ENCODE measurements around the gene NDRG2. TPM values are rescaled to one million over a fixed set of nuclear protein-coding genes. Genes with fewer than 3 reads are reported as not detected.
"Not testable (repeated sequence)": the region's sequence is repeated elsewhere in the genome, so short reads cannot be mapped to it uniquely, and the experiment has no call there.

Gene NDRG2
- total RNA-seq, 2 experiments from 2014 or later, result 10.4 to 11.0 TPM

DNA sequence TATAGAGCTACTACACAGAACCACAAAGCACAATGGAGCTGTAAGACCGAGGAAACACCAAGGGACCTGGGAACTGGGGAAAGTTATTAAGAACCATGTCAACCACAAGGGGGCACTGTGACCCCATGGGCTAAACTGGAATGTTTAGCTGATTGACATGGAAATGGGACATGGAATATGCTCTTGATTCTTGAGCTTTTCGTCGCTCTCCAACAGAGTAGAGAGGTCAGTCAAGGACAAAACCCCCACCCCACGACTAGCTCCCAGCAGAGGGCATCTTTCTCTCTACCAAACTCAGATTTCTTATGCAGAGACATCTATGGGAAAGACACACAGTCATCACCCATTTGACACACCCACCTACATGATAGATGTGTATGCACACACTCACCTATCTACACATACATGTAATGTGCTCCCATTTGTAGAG is 10.1 kb downstream of the NDRG2 start:
- ChIA-PET POLR2A (interaction anchor here (0.8 kb wide), 1 partner anchor 89 kb away, joined by 3 read pairs; no protein-coding TSS in a partner anchor), CTCF (interaction anchor here (0.6 to 8.5 kb wide), 36 partner anchors 8 to 505 kb away, joined by 3 to 92 read pairs (median 5); partner anchors contain the start of genes ARHGEF40, RNASE13, RNASE8 and SLC39A2)
- peaks cover 21% of the 10 kb centered on the region for H3K27me3 Mint-ChIP-seq
- peak; percentile 83 for DNase-seq
- no peak overlapping the region for H3K4me3 Mint-ChIP-seq
- no peak overlapping the region for H3K27ac Mint-ChIP-seq
- peaks cover 3% of the 10 kb centered on the region for H3K36me3 Mint-ChIP-seq (ENCODE audit: low read depth)
- no peaks in the 10 kb centered on the region for H3K4me1 Mint-ChIP-seq
- H3K9me3 Mint-ChIP-seq, result no peaks in the 10 kb centered on the region

DNA sequence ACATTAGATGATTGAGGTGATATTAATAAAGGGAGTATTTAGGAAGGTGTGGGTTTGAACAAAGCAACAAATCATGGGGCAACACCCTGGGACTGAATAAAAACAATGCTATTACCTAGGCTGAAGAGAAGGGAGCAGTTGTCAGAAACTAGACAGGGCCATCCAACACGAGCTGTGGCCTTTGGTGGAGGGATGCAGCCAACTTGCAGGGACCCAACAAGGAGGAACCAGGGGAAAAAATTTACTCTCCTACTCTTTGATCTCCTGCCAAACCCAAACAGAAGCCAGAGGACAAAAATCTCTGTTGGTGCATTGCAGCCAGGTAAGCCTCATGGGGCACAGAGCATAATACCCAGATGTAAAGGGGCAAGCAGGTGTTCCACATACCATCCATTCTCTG is 13.7 kb downstream of the NDRG2 start:
- ChIA-PET POLR2A (no interaction called here), CTCF (interaction anchor here (1.1 to 8.5 kb wide), 3 partner anchors 14 to 91 kb away, joined by 3 to 92 read pairs (median 11); partner anchors contain the start of gene TMEM253)
- Mint-ChIP-seq H3K27ac (no peak overlapping the region), H3K36me3 (ENCODE audit: low read depth) (no peaks in the 10 kb centered on the region), H3K9me3 (no peaks in the 10 kb centered on the region), H3K4me1 (no peaks in the 10 kb centered on the region), H3K27me3 (peaks cover 21% of the 10 kb centered on the region), H3K4me3 (no peak overlapping the region)
- DNase-seq, result no peak

DNA sequence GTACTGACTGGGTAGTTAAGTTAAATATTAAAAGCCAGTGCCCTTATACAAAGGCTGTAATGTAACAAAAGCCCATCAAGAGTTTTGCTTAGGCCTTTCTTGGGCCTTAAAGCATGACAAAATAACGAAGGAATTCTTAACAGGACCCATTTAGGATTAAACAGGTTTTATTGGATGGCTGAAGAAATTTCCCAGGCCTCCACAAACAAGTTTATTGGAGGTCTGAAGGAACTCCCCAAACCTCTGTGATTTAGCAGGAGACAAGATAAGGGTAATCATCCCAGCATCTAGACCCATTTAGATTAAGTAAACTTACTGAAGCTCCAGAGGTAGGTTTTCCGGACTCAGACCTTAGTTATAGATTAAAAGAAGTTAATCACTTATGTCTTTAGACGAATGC is 15.1 kb downstream of the NDRG2 start:
- H3K9me3 Mint-ChIP-seq; H3K4me1 Mint-ChIP-seq; DNase-seq; POLR2A ChIA-PET; H3K27ac Mint-ChIP-seq; H3K36me3 Mint-ChIP-seq (ENCODE audit: low read depth); H3K4me3 Mint-ChIP-seq: not testable (repeated sequence)
- CTCF ChIA-PET, result interaction anchor here (1.0 to 1.8 kb wide), 3 partner anchors 12 to 94 kb away, joined by 3 to 4 read pairs (median 3); no protein-coding TSS in a partner anchor
- peaks cover 21% of the 10 kb centered on the region for H3K27me3 Mint-ChIP-seq

DNA sequence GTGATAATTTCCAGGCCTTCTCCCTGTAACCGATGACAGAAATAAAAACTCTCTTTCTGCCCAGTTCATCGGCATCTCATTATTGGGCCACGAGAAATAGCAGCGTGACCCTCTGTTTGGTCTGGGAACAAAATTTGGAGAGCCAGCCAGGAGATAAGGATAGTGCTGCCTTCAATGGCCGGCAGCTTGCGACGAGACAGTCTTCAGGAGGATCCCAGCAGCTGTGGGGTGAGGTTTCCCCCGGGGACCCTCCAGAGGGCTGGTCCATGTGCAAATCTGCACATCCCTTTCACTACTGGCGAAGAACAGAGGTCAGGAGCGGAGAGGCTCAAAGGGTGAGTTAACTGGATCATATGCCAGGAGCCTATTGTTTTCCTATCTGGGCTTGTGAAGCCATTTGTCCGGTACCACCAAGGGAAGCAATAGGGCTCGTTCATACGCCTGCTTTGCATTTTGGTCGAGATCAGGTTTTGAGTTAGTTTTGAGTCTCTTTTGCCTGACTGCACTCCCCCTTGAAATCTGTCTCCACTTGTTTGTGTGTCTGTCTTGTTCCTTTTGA is 21.0 kb downstream of the NDRG2 start:
- H3K36me3 Mint-ChIP-seq (ENCODE audit: low read depth), result no peaks in the 10 kb centered on the region
- H3K9me3 Mint-ChIP-seq, result no peaks in the 10 kb centered on the region
- H3K4me1 Mint-ChIP-seq, result no peaks in the 10 kb centered on the region
- H3K27ac Mint-ChIP-seq, result no peak overlapping the region
- CTCF ChIA-PET, result interaction anchor here (1.1 to 1.8 kb wide), 2 partner anchors 11 to 13 kb away, joined by 3 read pairs; no protein-coding TSS in a partner anchor
- DNase-seq, result no peak
- H3K27me3 Mint-ChIP-seq, result no peaks in the 10 kb centered on the region
- POLR2A ChIA-PET, result no interaction called here
- H3K4me3 Mint-ChIP-seq, result no peak overlapping the region

DNA sequence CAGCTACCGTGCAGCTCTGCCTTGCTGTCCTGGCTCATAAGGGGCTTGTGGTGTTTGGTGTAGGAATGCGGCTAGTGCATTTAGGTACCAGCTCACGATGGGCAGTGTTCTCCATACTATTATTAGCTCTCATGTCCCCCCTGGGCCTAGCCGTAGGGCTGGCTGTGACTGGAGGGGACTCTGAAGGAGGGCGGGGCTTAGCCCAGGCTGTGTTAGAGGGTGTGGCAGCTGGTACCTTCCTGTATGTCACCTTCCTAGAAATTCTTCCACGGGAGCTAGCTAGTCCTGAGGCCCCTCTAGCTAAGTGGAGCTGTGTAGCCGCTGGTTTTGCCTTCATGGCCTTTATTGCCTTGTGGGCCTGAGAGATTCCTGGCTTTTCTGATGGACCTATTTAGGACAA is 23.6 kb downstream of the NDRG2 start:
- DNase-seq, result no peak
- no peaks in the 10 kb centered on the region for H3K9me3 Mint-ChIP-seq
- peaks cover 14% of the 10 kb centered on the region for H3K4me1 Mint-ChIP-seq
- no peak overlapping the region for H3K27ac Mint-ChIP-seq
- no peak overlapping the region for H3K4me3 Mint-ChIP-seq
- H3K27me3 Mint-ChIP-seq, result no peaks in the 10 kb centered on the region
- ChIA-PET CTCF (interaction anchor here (0.9 to 1.8 kb wide), 5 partner anchors 9 to 92 kb away, joined by 3 to 5 read pairs (median 3); no protein-coding TSS in a partner anchor), POLR2A (no interaction called here)
- H3K36me3 Mint-ChIP-seq (ENCODE audit: low read depth), result peaks cover 9% of the 10 kb centered on the region

DNA sequence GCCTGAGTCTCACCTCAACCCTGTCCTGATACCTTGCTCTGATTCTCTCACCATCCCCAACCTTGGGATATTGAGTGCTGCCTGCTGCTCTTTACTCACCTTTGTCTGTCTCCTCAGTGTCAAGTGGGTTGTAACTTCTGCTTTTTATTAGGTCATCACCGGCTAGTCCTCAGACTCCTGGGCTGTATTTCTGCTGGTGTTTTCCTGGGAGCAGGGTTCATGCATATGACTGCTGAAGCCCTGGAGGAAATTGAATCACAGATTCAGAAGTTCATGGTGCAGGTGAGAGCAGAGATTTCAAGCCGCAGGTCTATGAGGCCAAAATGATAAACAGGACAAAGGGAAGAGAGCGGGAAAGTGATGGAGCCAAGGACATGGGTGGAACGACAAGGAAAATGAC is 25.3 kb downstream of the NDRG2 start:
- POLR2A ChIA-PET, result no interaction called here
- Mint-ChIP-seq H3K27ac (no peak overlapping the region), H3K4me1 (peaks cover 16% of the 10 kb centered on the region), H3K27me3 (no peaks in the 10 kb centered on the region), H3K9me3 (no peaks in the 10 kb centered on the region), H3K36me3 (ENCODE audit: low read depth) (peaks cover 24% of the 10 kb centered on the region), H3K4me3 (no peak overlapping the region)
- CTCF ChIA-PET, result interaction anchor here (3.2 to 3.9 kb wide), 3 partner anchors 15 to 93 kb away, joined by 12 to 18 read pairs (median 14); no protein-coding TSS in a partner anchor
- no peak for DNase-seq

DNA sequence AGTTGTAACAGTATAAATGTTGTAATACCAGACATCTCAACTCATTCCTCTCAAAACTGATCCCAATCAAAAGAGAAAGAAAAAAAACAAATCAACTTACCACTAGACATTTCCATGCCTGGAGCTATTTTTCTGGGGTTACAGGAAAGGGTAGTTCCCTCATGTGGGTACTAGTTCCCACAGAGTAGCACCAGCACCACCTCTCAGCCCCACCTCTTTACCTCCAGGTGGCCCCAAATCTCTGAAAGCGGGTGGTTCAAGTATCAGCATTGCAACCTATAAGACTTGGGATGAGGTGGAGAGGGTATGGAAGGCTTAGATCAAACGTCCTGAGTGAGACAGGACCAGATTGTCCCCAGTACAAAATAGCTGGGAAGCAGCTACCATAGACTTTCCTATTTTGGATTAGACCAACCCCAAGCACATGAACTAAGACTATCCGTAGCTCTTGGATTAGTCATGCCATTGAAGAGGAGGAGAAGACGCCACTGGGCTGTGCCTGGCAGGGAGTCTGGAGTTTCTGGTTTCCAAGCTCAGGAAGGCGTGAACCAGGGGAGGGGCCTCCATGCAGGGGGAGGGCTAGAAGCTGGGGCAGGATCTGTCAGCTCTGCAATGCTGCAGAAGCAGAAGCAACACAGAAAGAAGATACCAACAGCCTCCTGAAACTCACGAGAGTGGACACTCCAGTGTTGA is 26.0 kb downstream of the NDRG2 start, which contains the start of gene SLC39A2:
SLC39A2 (plus strand) TSS at position 620 of the 693 bp plus-strand sequence. CDS start 154 bp downstream, outside the sequence.
- H3K9me3 Mint-ChIP-seq, result no peaks in the 10 kb centered on the region
- H3K27me3 Mint-ChIP-seq, result no peaks in the 10 kb centered on the region
- CTCF ChIA-PET, result interaction anchor here (0.7 to 3.9 kb wide), 6 partner anchors 16 to 94 kb away, joined by 3 to 18 read pairs (median 8); no protein-coding TSS in a partner anchor
- DNase-seq, result no peak
- no peak within 1 kb of the TSS for H3K4me3 Mint-ChIP-seq
- peaks cover 30% of the 10 kb centered on the region for H3K36me3 Mint-ChIP-seq (ENCODE audit: low read depth)
- H3K4me1 Mint-ChIP-seq, result peaks cover 19% of the 10 kb centered on the region
- no peak within 1 kb of the TSS for H3K27ac Mint-ChIP-seq
- POLR2A ChIA-PET, result interaction anchor here (0.6 kb wide), 1 partner anchor 176 kb away, joined by 4 read pairs; no protein-coding TSS in a partner anchor

DNA sequence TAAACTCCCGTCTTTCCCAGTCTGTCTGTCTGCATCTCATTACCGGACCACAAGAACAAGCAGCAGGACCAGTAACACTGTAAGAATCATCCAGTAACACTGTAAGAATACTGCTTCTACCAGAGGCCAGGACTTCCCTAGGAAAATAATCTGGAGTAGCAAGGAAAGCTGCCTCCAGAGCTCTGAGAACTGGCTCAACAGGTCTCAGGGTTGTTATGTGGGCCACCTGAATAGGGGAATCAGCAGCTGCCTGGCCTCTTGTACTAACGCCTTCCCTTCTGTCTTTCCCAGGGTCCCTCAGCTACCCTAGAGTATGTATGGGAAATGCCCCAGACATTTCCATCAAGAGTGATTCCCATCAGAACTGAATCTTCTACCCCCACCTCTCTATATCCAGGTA is 26.7 kb downstream of the NDRG2 start:
- no peak for DNase-seq
- Mint-ChIP-seq H3K36me3 (ENCODE audit: low read depth) (peaks cover 33% of the 10 kb centered on the region), H3K9me3 (no peaks in the 10 kb centered on the region), H3K27ac (no peak overlapping the region), H3K4me1 (peaks cover 21% of the 10 kb centered on the region), H3K27me3 (no peaks in the 10 kb centered on the region), H3K4me3 (no peak overlapping the region)
- ChIA-PET POLR2A (no interaction called here), CTCF (interaction anchor here (0.7 to 3.9 kb wide), 8 partner anchors 10 to 321 kb away, joined by 3 to 18 read pairs (median 4); no protein-coding TSS in a partner anchor)

DNA sequence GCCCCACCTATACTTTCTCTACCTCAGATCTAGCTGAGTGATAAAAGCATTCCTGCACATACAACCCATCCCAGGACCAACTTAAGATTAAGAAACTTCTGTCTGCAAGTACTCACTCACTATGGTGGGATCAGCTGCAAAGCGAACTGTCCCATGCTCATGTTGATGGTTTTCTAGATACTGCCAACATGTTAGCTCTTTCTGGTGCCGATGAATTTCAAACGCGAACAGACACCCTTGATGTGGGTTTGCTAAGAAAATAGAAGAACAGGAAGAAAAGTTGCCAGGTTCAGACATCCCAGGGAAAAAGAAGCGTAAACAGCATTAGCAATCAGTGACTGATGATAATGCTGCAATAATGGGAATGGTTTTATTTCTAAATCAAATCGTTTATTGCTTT is 27.3 kb downstream of the NDRG2 start:
- Mint-ChIP-seq H3K36me3 (ENCODE audit: low read depth) (peaks cover 36% of the 10 kb centered on the region), H3K9me3 (no peaks in the 10 kb centered on the region), H3K27me3 (no peaks in the 10 kb centered on the region), H3K27ac (no peak overlapping the region), H3K4me1 (peaks cover 23% of the 10 kb centered on the region), H3K4me3 (no peak overlapping the region)
- ChIA-PET POLR2A (no interaction called here), CTCF (interaction anchor here (0.6 to 3.9 kb wide), 13 partner anchors 10 to 323 kb away, joined by 3 to 18 read pairs (median 5); no protein-coding TSS in a partner anchor)
- no peak for DNase-seq

DNA sequence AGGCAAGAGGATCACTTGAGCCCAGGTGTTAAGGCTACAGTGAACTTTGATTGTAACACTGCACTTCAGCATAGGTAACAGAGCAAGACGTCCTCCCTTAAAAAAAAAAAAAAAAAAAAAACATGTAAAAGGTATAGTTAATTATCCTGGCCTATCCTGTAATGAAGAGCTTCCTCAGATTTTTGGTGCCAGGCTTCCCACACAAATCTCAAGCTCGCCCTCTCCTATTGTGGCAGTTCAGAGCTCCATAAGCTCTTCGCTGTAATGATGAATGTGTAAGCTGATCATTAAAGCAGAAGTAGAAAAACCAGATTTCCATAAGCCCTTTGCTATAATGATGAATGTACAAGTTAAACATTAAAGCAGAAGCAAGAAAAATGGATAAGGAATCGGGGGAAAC is 27.7 kb downstream of the NDRG2 start:
- Mint-ChIP-seq H3K4me1 (peaks cover 26% of the 10 kb centered on the region), H3K27ac (no peak overlapping the region)
- POLR2A ChIA-PET, result no interaction called here

DNA sequence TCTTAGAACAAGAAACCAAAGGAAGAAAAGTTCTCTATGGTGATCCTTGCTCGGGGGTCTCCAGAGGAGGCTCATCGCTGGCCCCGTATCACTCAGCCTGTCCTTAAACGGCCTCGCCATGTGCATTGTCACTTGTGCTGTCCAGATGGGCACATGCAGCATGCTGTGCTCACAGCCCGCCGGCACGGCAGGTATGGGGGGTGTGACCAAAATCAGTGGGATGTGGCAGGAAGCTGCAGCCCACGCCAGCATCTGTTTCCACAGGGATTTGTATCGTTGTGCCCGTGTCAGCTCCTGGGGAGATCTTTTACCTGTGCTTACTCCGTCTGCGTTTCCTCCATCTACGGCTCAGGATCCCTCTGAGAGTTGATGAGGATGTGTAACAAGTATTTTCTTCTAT is 28.3 kb downstream of the NDRG2 start:
- H3K36me3 Mint-ChIP-seq (ENCODE audit: low read depth), result peaks cover 45% of the 10 kb centered on the region
- H3K4me3 Mint-ChIP-seq, result no peak overlapping the region
- DNase-seq, result no peak
- CTCF ChIA-PET, result interaction anchor here (1.0 to 3.9 kb wide), 5 partner anchors 18 to 108 kb away, joined by 5 to 18 read pairs (median 7); no protein-coding TSS in a partner anchor
- no peaks in the 10 kb centered on the region for H3K27me3 Mint-ChIP-seq
- no peak overlapping the region for H3K27ac Mint-ChIP-seq
- H3K4me1 Mint-ChIP-seq, result peaks cover 32% of the 10 kb centered on the region
- no peaks in the 10 kb centered on the region for H3K9me3 Mint-ChIP-seq
- POLR2A ChIA-PET, result no interaction called here

More for the DNA sequence above, 27.7 kb downstream of the NDRG2 start:
- no peak for DNase-seq
- Mint-ChIP-seq H3K36me3 (ENCODE audit: low read depth) (peaks cover 39% of the 10 kb centered on the region), H3K9me3 (no peaks in the 10 kb centered on the region), H3K27me3 (no peaks in the 10 kb centered on the region), H3K4me3 (no peak overlapping the region)
- CTCF ChIA-PET, result interaction anchor here (0.6 to 3.9 kb wide), 11 partner anchors 11 to 322 kb away, joined by 3 to 18 read pairs (median 5); no protein-coding TSS in a partner anchor

DNA sequence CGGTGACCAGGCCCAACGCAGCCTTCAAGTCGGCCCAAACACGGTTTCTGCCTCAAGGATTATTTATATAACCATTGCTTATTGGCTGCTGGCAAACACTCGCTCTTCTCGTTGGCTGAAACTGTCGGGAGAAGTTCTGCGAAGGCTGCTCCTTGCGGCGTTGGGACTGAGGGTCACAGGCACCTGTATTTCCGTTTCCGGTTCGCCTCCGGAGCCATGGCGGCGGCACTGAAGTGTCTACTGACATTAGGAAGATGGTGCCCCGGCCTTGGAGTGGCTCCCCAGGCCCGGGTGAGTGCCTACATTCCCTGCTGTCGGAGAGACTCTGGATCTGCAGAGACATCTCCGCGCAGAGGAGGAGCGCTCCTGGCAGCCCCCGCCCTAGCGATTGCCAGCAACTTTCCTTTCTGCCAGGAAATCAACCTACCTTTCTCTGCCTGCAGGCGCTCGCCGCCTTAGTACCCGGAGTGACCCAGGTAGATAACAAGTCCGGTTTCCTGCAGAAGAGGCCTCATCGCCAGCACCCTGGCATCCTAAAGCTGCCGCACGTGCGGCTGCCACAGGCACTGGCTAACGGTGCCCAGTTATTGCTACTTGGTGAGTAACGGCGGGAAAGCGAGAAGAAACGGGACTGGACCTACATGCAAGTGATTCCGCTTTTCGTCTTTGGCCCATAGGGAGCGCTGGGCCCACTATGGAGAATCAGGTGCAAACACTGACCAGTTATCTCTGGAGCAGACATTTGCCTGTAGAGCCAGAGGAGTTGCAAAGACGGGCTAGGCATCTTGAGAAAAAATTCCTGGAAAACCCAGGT is 34.9 kb downstream of the NDRG2 start, which contains the start of gene METTL17:
METTL17 (plus strand) TSS at position 194 of the 814 bp plus-strand sequence; CDS start at position 217, 23 bp downstream.
- Mint-ChIP-seq H3K4me3 (peak within 1 kb of the TSS; percentile 91), H3K27ac (peak within 1 kb of the TSS; percentile 90), H3K9me3 (no peaks in the 10 kb centered on the region), H3K36me3 (ENCODE audit: low read depth) (peaks cover 34% of the 10 kb centered on the region), H3K4me1 (peaks cover 44% of the 10 kb centered on the region), H3K27me3 (no peaks in the 10 kb centered on the region)
- peak; percentile 93 for DNase-seq
- CTCF ChIA-PET, result interaction anchor here (2.2 kb wide), 1 partner anchor 18 kb away, joined by 15 read pairs; no protein-coding TSS in a partner anchor
- POLR2A ChIA-PET, result no interaction called here
